ENCODE measurements around the gene LPP. TPM values are rescaled to one million over a fixed set of nuclear protein-coding genes. Genes with fewer than 3 reads are reported as not detected.

The LPP gene
- total RNA-seq, 1 donor from 2014 or later: 114 TPM

- ATAC-seq: no peak
- intact Hi-C loops (cut with DNase I): no loop called here
Observed at GRCh38 chr3:188298585-188298984, 144.6 kb downstream of the LPP start.

GRCh38 chr3:188299068-188299467 lies 145.1 kb downstream of the LPP start:
- DNase-seq (ENCODE audit: missing footprints): no peak
- ATAC-seq: no peak
- intact Hi-C loops (cut with DNase I): no loop called here

More at GRCh38 chr3:188298585-188298984, 144.6 kb downstream of the LPP start:
- DNase-seq (ENCODE audit: missing footprints): no peak

- no peak for ATAC-seq
- intact Hi-C loops (cut with DNase I): no loop called here
Observed at GRCh38 chr3:188299708-188300107, 145.8 kb downstream of the LPP start.

GRCh38 chr3:188301147-188301546 lies 147.2 kb downstream of the LPP start:
- DNase-seq (ENCODE audit: missing footprints) (no peak), ATAC-seq (no peak)
- intact Hi-C loops (cut with DNase I): no loop called here

More at GRCh38 chr3:188299708-188300107, 145.8 kb downstream of the LPP start:
- DNase-seq (ENCODE audit: missing footprints): no peak

- ATAC-seq: no peak
- DNase-seq (ENCODE audit: missing footprints): no peak
- intact Hi-C loops (cut with DNase I): no loop called here
Observed at GRCh38 chr3:188303286-188303799, 149.4 kb downstream of the LPP start.

GRCh38 chr3:188303823-188304222 lies 149.9 kb downstream of the LPP start:
- intact Hi-C loops (cut with DNase I): no loop called here
- no peak for DNase-seq (ENCODE audit: missing footprints)
- ATAC-seq: no peak

- ATAC-seq (no peak), DNase-seq (ENCODE audit: missing footprints) (no peak)
- intact Hi-C loops (cut with DNase I): no loop called here
Observed at GRCh38 chr3:188304501-188304900, 150.5 kb downstream of the LPP start.

- ATAC-seq: no peak
Observed at GRCh38 chr3:188305220-188305619, 151.3 kb downstream of the LPP start.

GRCh38 chr3:188306435-188307005 lies 152.6 kb downstream of the LPP start:
- DNase-seq (ENCODE audit: missing footprints): no peak
- intact Hi-C loops (cut with DNase I): no loop called here
- no peak for ATAC-seq

More at GRCh38 chr3:188305220-188305619, 151.3 kb downstream of the LPP start:
- no peak for DNase-seq (ENCODE audit: missing footprints)
- intact Hi-C loops (cut with DNase I): no loop called here

GRCh38 chr3:188309437-188310269 lies 155.7 kb downstream of the LPP start:
- ATAC-seq (no peak), DNase-seq (ENCODE audit: missing footprints) (no peak)
- intact Hi-C loops (cut with DNase I): no loop called here

GRCh38 chr3:188310270-188310710 lies 156.3 kb downstream of the LPP start:
- no peak for ATAC-seq

GRCh38 chr3:188315553-188315952 lies 161.6 kb downstream of the LPP start:
- DNase-seq (ENCODE audit: missing footprints) (no peak), ATAC-seq (no peak)
- intact Hi-C loops (cut with DNase I): no loop called here

More at GRCh38 chr3:188310270-188310710, 156.3 kb downstream of the LPP start:
- DNase-seq (ENCODE audit: missing footprints): no peak
- intact Hi-C loops (cut with DNase I): no loop called here

GRCh38 chr3:188316021-188316722 lies 162.2 kb downstream of the LPP start:
- intact Hi-C loops (cut with DNase I): no loop called here
- ATAC-seq (peak; percentile 72), DNase-seq (ENCODE audit: missing footprints) (no peak)

- DNase-seq (ENCODE audit: missing footprints) (no peak), ATAC-seq (peak; percentile 20)
- intact Hi-C loops (cut with DNase I): no loop called here
Observed at GRCh38 chr3:188316723-188317070, 162.7 kb downstream of the LPP start.

GRCh38 chr3:188319569-188319968 lies 165.6 kb downstream of the LPP start:
- ATAC-seq: no peak
- no peak for DNase-seq (ENCODE audit: missing footprints)
- intact Hi-C loops (cut with DNase I): no loop called here

GRCh38 chr3:188320757-188321156 lies 166.8 kb downstream of the LPP start:
- ATAC-seq (no peak), DNase-seq (ENCODE audit: missing footprints) (no peak)
- intact Hi-C loops (cut with DNase I): no loop called here

GRCh38 chr3:188321258-188321657 lies 167.3 kb downstream of the LPP start:
- intact Hi-C loops (cut with DNase I): no loop called here
- no peak for ATAC-seq
- DNase-seq (ENCODE audit: missing footprints): no peak

- ATAC-seq: no peak
- no peak for DNase-seq (ENCODE audit: missing footprints)
- intact Hi-C loops (cut with DNase I): no loop called here
Observed at GRCh38 chr3:188322135-188322887, 168.4 kb downstream of the LPP start.

Measured in Right ventricle myocardium inferior (tissue), 1 donor.